Epithelial cell of esophagus (primary cell): ENCODE results near the gene PRSS50.
A peak's percentile ranks its signal among the peaks of the same experiment; 100 is the strongest.

ENCODE experiments used
- DNase-seq: peaks from one replicate; pipeline ENCODE4 v3.0.0; 2010; ENCODE audit warnings: low read depth
- H3K4me3 ChIP-seq: 2 replicates; pipeline ENCODE4 v1.5.1; 2011; ENCODE audit warnings: mild to moderate bottlenecking, low read length, control low read depth
- TF ChIP-seq, protein P1 (sequence below): IDR thresholded peaks from 2 replicates; pipeline ENCODE4 v1.5.1; 2011; ENCODE audit warnings: low read depth, mild to moderate bottlenecking, low read length, control low read depth, inconsistent platforms; ENCODE audit not compliant: insufficient read depth; ENCODE audit errors: missing control alignments

The PRSS50 gene

DNA sequence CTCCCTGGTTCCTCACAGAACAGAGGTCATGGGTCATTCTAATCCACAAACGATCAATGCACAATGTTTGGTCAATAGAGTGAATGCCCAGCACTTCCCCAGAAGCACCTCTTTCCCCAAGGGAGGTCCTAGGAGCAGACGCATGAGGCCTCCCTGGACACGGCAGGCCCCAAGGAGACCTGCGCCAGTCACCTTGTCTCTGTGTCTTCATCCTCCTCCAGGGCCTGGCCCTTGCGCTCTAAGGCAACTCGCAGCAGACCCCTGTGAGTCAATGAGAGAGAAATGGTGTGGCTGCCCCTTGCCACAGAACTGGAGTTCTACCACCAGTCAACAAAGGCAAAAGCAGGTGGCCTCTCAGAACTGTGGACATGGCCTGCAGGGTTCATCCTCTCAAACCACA, 42.2 kb downstream of the PRSS50 start:
- H3K4me3 ChIP-seq, result no peak overlapping the region
- TF ChIP-seq, protein P1, sequence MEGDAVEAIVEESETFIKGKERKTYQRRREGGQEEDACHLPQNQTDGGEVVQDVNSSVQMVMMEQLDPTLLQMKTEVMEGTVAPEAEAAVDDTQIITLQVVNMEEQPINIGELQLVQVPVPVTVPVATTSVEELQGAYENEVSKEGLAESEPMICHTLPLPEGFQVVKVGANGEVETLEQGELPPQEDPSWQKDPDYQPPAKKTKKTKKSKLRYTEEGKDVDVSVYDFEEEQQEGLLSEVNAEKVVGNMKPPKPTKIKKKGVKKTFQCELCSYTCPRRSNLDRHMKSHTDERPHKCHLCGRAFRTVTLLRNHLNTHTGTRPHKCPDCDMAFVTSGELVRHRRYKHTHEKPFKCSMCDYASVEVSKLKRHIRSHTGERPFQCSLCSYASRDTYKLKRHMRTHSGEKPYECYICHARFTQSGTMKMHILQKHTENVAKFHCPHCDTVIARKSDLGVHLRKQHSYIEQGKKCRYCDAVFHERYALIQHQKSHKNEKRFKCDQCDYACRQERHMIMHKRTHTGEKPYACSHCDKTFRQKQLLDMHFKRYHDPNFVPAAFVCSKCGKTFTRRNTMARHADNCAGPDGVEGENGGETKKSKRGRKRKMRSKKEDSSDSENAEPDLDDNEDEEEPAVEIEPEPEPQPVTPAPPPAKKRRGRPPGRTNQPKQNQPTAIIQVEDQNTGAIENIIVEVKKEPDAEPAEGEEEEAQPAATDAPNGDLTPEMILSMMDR, result no peak
- no peak for DNase-seq

DNA sequence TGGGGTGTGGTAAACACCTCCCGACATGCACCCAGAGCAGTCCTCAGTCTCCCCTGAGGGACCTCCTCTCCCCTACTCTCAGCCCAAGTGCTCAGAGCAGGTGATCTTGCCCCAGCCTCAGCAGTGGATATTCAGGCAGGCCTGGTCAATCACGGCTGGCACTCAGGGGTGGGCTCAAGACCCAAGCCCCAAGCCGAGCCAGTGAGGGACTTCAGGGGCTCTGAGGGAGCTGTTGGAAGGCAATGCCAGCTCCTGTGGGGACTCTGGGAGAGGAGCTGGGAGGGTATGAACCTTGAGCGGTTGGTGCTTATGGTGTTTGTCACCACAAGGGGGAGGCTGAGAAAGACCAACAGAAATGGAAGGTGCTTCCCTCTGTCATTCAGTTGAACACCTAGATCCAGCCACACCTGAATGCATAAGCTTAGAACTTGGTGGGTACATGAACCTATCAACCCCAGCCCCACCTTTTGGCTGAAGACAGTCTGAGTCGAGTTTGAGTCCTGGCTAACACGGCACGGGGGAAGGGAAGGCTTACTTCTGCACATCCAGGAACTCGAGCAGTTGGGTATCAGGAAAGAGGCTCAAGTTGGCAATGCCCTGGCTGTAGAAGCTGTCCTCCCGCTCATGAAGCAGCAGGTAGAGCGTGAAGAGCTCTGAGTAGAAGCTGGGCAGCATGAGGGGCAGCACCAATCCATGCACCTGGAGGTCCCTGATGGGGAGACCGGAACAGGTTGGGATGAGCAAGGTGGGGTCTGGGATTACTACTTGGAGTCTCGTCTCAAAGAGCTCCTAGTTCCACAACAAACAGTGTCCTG, 43.4 kb downstream of the PRSS50 start:
- TF ChIP-seq, protein P1, result peak; percentile 26
- H3K4me3 ChIP-seq, result no peak overlapping the region
- no peak for DNase-seq

DNA sequence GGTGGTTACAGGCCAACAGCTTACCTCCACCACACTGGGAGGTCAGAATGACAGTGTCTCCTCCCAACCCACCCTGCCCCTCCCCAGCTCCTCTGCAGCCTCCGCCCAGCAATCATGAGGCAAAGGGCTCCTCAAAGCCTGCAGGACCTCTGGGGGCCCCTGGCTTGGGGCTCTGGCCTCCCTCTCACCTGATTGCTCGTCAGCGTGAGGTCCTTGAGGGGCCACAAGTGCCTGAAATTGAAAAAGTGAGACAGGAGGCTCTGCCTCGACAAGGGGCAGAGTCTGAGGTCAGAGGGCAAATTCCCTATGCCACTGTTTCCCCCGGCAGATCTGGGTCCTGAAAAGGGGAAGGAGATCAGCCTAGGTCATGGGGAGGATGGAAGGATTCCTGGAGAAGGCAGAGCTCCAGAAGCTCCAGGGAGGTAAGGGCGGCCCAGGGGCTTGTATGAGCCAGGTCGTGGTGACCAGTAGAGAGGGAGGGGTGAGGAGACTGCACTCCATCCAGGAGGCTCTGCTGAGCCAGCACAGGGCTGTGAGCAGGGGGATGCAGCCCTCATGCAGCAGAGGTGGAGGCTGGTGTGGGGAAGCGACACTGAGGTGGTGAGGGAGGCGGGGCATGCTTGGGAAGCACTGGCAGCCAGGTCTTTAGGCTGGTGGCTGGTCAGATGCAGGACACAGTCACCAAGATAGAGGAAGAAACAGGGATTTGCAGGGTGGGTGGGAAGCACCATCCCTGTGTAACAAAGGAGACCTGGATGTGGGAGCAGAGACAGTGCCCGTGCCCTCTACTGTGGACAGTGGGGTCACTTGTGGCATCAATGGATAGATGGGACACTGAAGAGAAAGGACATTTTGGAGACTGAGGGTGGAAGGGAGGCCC, 44.3 kb downstream of the PRSS50 start:
- no peak overlapping the region for H3K4me3 ChIP-seq
- no peak for DNase-seq
- TF ChIP-seq, protein P1, result no peak

DNA sequence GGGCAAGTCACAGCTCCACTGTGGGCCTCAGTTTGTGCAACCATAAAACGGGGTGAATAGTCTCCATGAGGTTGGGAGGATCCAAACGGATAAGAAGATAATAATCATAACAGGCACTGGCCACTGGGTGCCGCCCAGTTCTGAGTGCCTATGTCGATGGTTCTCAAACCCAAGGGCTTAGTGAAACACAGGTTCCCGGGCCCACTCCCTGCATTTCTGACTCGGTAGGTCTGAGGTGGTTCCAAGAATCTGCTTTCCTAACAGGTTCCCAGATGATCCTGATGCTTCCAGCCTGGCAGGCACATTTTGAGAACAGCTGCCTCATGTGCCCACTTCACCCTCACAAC, 45.3 kb downstream of the PRSS50 start:
- TF ChIP-seq, protein P1, result no peak
- no peak overlapping the region for H3K4me3 ChIP-seq
- no peak for DNase-seq

DNA sequence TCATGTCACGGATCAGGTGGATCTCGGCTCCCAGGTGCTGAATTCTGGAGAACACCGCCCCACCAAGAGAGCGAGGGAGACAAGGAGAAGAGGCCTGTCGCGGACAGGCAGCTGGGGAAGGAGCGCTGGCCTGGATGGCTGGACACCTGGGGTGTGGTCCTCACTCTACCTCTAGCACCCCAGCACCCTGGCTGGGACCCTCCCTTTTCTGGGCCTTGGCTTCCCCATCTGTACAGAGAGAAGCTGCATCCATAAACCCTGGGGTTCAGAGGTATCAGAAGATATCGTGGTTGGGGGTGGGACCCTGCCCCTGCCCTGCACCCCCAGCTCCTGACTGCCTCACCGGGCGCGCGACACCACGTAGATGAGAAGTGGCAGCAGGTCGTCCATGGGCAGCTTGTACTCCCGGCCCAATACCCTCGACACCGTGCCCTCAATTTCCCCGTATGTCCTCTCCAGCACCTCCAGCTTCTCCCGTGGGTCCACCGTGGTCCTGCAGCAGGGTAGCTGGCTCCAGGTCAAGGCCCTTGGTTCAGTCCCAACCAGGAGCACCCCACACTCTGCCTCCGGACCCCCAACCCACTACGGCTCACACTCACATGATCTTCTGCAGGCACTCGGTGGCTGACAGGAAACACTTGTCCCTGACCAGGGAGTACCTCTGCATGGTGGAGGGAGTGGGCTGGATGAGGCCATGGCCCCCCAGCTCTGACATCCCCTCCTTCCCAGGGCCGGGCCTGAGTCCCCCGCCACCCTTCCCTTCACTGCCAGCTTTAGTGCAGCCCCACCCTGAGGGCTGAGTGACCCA, 45.9 kb downstream of the PRSS50 start:
- no peak overlapping the region for H3K4me3 ChIP-seq
- TF ChIP-seq, protein P1, result no peak
- no peak for DNase-seq

DNA sequence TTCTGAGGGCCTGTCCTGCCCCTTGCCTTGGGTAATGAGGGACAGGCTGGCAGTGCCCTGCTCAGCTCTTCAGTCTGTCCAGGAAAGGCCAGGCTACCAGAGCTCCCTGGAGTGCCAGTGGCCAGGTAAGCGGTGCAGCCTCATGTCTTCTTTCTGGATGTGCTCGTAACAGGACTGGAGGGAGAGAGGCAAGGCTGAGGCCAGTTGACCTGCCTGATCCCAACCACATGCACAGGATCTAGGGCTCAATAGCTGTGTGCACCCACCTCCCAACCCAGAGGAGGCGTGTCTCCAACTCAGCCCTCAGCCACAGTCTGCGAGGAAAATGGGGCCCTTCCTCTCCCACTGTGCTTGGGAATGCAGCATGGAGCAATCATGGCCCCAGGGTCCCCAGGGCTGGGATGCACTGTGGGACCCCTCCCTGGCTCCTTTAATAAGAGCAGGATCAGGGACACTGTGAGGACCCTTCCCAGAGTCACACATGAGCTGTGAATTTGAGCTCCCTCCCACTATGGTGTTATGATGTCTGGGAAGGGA, 46.7 kb downstream of the PRSS50 start:
- TF ChIP-seq, protein P1, result no peak
- no peak for DNase-seq
- no peak overlapping the region for H3K4me3 ChIP-seq
